ENCODE results near the gene LAMA2.
A peak's percentile ranks its signal among the peaks of the same experiment; 100 is the strongest.

The LAMA2 gene

DNA sequence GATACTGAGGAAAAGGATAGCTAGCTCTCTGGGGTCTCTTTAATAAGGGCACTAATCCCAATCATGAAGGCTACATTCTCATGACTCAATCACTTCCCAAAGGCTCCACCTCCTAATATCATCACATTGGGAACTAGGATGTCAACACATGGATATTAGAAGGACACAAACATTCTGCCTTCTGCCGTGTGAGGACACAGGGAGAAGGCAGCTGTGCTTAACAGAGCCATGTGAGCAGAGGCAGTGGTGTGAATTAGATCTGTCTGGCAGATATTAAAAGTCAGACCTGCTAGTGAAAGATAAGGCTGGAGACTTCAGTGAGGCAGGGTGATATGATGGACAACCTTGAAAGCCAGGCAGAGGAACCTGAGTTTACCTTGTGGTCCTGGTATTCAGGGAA, 485.1 kb downstream of the LAMA2 start:
- in situ Hi-C loops (cut with MboI; ENCODE audit: low pct_unique_long_range_greater_than_20kb, low sequenced_read_pairs): no loop called here

DNA sequence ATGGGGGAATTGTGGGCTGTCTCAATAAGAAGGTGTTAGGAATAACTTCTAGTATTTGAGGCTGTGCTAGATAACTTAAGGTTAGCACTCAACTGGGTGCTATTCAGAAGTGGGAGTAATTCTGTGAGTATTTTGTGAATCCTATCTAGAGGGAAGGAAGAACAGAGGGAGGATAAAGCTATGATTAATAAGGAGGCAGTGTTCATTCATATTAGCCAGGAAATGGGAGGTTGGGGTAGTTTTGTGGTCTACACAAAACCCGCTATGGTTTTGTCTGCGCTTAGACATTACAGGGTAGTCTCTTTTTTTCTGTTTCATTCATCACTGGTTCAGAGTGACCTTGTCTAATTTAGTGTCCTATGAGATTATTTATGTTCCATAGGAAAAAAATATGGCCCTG, 486.0 kb downstream of the LAMA2 start:
- in situ Hi-C loops (cut with MboI; ENCODE audit: low pct_unique_long_range_greater_than_20kb, low sequenced_read_pairs): no loop called here
- no peak for DNase-seq

More for the DNA sequence above, 485.1 kb downstream of the LAMA2 start:
- DNase-seq: no peak

DNA sequence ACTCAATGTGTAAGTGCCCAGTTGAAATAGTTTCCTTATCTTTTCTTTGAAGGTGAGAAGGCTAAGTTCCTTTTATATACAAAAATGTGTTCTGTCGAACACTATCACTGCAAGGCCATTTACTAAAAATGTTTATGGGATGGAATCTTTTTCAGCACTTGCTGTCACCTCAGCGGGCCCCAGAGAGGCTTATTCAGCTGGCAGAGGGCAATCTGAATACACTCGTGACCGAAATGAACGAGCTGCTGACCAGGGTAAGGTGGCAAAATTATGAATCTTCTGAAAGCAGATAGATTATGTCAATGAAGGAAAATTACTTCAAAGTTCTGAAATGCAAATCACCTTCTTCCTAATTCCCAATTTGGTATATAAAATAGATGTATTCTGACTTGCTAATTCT, 486.8 kb downstream of the LAMA2 start:
- DNase-seq: no peak
- in situ Hi-C loops (cut with MboI; ENCODE audit: low pct_unique_long_range_greater_than_20kb, low sequenced_read_pairs): no loop called here

DNA sequence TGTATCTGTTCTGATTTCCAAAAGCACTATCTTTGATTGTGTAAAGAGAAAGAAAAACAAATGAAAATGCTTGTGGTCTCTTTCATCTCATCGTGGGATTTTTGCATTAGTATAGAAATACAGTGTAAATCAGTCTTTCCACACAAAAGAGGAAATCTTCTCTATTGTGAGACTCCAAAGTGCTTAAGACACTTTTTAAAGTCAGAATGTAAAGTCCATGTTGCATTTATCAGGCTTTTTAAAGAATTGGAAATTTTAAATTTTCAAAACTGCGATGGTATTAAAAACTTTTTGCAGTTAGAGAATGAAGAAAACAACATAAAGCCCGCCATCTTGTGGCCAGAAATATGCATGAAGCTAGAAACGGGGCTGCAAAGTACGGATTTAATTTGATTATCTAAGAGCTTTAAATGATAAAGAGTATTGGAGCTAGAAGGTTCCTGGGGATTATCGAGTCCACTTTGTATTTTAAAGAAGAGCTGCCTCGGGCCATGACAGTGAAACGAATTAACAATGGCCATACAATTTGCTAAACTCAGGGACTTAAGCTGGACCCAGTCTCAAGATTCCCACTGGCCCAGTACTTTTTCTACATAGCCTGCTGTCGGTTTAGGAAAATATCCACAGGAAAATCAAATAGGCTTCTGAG, 487.5 kb downstream of the LAMA2 start:
- in situ Hi-C loops (cut with MboI; ENCODE audit: low pct_unique_long_range_greater_than_20kb, low sequenced_read_pairs): no loop called here
- DNase-seq: peak; percentile 54

DNA sequence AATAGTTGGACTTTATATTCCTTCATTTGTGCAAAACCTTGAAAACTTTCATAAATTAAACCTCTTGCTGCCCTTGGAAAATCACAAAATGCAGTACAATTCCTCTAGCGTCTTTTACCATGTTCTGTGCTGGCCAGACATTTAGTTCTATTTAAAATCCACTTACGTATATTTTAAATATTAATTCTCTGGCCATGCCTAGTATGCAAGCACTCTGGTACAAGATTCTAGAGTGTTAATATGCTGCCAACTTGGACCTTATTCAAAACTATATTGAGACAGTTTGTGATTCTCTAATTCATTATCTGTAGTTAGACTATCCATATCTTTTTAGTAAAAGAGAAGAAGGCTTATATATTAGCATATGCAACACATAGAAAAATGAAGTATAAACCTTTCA, 498.9 kb downstream of the LAMA2 start:
- DNase-seq: no peak
- in situ Hi-C loops (cut with MboI; ENCODE audit: low pct_unique_long_range_greater_than_20kb, low sequenced_read_pairs): no loop called here

DNA sequence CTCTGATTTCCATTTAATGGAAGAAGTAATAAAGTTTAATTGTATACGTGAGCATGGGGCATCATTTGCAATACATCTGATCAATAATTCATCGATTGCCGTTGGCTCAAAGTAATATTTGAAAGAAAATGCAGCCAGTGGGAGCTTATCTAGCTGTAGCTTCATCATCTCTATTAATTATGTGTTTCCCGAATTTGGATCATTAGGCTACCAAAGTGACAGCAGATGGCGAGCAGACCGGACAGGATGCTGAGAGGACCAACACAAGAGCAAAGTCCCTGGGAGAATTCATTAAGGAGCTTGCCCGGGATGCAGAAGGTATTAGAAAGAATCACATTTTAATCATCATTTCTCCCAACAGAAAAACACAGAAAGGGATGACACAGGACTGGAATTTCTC, 500.0 kb downstream of the LAMA2 start:
- no peak for DNase-seq
- in situ Hi-C loops (cut with MboI; ENCODE audit: low pct_unique_long_range_greater_than_20kb, low sequenced_read_pairs): no loop called here

DNA sequence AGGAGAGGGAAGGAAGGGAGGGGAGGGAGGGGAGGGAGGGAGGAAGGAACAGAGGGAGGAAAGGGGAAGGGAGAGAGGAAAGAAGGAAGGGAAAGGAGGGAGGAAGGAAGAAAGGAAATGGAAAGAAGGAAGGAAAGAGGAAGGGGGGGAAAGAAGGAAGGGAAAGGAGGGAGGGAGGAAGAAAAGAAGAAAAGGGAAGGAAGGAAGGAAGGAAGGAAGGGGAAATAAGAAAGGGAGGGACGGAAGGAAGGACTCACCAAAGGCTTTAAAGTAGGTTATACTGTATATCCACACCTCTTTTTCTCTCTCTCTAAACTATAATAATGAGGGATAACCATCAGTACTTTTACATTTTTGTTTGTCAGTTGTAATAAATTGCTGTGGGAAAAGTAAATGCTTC, 502.2 kb downstream of the LAMA2 start:
- DNase-seq: no peak
- in situ Hi-C loops (cut with MboI; ENCODE audit: low pct_unique_long_range_greater_than_20kb, low sequenced_read_pairs): no loop called here

DNA sequence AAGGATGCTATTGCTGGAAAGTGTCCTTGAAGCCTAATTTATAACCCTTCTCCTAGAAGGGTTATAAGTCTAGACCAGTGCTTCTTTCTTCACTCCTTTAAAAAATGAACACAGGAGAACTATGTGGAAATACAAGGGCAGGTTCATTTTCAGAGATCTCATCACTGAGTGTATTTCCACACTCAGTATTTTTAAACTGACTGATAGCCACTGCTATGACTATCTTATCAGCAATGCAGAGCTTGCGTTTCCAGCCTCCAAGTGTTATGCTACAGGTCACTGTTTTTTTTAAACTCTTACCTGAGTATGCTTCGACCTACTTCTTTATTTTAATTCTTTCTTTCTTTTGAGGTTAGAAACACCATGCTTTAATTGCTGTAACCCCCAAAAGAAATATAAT, 508.0 kb downstream of the LAMA2 start:
- DNase-seq: no peak
- in situ Hi-C loops (cut with MboI; ENCODE audit: low pct_unique_long_range_greater_than_20kb, low sequenced_read_pairs): no loop called here

DNA sequence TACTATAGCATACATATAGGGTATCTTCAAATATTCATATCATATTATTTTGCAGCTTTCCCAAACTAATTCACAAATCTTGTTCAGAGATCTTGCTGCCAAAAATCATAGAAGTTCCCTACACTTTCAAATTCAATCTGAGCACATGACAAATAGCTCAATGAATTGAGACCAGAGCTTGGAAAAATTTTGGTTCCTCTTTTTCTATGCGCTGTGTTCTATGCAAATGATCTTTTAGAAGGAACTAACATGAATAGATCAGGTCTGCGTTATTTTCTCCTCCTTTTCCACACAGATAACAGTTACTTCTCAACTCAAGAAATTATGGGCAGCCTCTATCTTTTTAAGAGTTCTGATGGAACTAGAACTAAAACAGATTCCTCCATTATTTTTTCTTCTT, 510.7 kb downstream of the LAMA2 start:
- DNase-seq: peak; percentile 50
- in situ Hi-C loops (cut with MboI; ENCODE audit: low pct_unique_long_range_greater_than_20kb, low sequenced_read_pairs): no loop called here

DNA sequence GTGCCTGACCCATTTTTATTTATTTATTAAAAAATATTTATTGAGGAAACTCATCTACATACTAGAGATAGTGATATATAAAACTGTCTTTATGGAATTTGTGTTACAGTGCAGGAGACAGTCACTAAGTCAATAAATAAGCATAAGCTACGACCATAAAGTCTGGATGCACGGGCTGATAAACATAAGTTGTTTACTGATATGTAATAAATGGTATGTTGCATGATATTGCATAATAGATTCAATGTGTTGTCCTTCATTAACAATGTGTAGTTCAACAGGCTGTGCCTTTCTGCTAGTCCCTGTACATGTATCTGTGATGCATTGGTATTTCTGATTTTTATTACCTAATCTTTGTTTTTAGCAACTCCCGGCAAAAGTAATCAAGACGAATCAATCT, 515.8 kb downstream of the LAMA2 start:
- in situ Hi-C loops (cut with MboI; ENCODE audit: low pct_unique_long_range_greater_than_20kb, low sequenced_read_pairs): no loop called here
- no peak for DNase-seq

DNA sequence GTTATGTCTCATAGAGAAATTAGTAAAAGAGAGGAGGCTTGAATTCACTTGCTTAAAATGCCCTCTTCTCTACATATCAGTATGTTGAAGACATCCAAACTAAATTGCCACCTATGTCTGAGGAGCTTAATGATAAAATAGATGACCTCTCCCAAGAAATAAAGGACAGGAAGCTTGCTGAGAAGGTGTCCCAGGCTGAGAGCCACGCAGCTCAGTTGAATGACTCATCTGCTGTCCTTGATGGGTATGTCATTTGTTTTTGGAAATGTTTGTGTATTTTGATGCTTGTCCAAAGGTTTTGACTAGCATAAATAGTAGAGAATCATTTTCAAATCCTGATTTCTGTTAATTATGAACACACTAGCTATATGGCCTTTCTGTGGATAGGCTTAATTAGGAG, 519.3 kb downstream of the LAMA2 start:
- in situ Hi-C loops (cut with MboI; ENCODE audit: low pct_unique_long_range_greater_than_20kb, low sequenced_read_pairs): no loop called here

DNA sequence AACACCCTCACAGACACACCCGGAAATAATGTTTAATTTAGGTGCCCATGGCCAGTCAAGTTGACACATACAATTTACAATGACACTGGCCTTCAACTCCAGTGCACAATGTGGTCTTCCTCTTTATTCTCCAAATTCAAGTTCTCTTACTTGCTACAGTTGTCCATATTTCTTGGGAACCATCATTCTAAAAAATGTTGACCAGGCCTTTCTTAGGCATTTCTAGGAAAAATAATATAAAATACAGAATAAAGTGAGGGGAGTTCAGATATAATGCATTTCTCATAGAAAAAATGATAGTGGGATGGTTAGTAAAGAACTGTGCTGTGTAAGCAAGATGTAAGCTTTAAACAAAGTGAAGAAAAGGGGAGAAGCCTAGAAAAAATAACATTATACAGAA, 528.2 kb downstream of the LAMA2 start:
- DNase-seq: no peak
- in situ Hi-C loops (cut with MboI; ENCODE audit: low pct_unique_long_range_greater_than_20kb, low sequenced_read_pairs): no loop called here

More for the DNA sequence above, 519.3 kb downstream of the LAMA2 start:
- no peak for DNase-seq

DNA sequence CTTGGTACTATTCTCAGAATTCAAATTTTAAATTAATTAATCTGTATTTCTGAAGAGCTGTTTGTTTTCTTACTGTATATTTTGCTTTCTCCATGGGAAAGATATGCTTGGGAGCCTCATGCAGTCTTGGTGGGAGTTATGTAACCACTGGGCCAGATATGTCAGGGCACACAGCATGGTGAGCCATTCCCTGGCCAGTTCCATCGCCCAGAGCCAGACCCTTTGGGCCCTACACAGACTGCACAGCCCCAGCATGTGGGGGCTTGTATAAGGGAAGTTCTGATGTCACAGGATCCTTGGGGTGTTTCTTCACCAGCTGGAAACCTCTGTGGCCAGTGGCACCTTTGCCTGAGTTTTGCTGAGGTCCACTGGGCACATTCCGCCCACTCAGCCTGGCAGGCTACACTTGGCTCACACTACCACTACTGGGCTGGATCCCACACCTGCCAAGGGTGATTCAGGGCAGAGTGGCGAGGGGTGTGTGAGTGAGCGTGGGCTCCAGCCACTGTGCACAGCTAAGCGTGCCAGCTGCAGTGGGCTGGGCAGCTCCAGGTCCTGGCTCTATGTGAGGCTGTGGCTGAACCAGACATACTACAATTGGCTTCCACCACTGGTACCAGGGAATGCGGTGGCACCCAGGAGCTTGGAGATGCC, 533.5 kb downstream of the LAMA2 start:
- in situ Hi-C loops (cut with MboI; ENCODE audit: low pct_unique_long_range_greater_than_20kb, low sequenced_read_pairs): no loop called here
- DNase-seq: no peak

DNA sequence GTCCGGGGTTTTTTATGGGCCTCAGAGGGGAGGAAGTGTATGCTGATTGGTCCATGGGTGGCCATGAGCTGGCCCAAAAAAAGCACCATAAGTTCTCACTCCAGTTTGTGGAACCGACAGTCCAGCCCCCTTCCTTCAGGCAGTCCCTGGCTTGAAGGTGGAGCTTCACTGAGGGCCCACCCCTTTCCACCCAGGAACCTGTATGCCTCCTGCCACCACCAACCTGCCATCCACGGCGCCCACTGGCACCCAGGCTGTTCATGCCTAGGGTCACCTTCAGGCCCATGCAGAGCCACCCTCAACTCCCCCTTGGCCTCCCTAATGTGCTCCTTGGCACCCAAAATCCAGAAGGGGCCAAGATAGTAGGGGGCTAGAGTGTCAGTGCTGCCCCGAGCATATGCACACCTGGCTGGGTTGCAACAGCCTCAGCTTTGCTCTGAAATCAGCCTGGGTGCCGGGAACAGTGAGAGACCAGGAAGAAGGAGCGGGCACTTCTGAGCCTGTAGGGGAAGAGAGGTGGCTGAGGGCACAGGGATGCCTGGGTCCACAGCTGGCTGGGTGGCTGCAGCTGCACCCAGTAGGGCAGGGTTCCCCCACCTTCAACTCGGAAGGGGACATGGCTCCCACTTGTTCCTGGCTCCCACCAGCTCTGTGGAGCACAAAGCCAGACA, 534.6 kb downstream of the LAMA2 start:
- no peak for DNase-seq
- in situ Hi-C loops (cut with MboI; ENCODE audit: low pct_unique_long_range_greater_than_20kb, low sequenced_read_pairs): no loop called here

DNA sequence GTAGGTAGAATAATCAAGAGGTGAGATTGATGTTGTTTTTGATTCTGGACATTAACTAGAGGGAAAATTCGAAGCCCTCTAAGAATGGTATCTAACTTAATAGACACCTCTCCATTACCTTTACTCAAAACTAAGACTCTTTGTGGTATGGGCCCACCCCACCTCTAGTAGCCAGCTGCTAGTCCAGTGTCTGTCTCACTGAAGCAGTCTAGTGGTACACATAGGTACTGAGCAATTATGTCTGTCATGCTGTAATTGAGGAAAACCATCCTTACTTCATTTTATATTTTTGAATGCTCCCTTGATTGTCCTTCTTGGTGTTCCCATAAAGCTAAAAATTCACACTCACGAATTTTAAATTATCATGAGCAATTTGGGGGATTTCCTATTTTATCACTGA, 536.4 kb downstream of the LAMA2 start:
- in situ Hi-C loops (cut with MboI; ENCODE audit: low pct_unique_long_range_greater_than_20kb, low sequenced_read_pairs): no loop called here

DNA sequence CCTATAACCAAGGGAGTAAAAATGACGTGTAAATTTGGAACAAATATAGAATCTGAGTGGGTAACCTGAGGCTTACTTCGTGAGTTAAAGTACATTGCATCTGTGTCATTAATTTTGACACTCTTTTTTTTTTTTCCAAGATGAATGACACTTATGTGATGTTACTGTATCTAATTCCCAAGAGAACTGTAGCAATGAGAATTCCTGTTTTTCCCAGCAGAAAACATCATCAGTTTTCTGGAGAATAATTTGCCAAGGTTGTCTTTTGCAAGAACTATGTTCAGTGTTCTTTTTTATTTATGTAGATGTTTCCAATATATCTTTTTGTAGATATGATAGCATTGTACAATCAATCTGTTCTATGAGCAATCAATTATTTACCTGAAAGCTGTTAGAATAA, 543.4 kb downstream of the LAMA2 start:
- DNase-seq: no peak
- in situ Hi-C loops (cut with MboI; ENCODE audit: low pct_unique_long_range_greater_than_20kb, low sequenced_read_pairs): no loop called here

More for the DNA sequence above, 536.4 kb downstream of the LAMA2 start:
- no peak for DNase-seq

DNA sequence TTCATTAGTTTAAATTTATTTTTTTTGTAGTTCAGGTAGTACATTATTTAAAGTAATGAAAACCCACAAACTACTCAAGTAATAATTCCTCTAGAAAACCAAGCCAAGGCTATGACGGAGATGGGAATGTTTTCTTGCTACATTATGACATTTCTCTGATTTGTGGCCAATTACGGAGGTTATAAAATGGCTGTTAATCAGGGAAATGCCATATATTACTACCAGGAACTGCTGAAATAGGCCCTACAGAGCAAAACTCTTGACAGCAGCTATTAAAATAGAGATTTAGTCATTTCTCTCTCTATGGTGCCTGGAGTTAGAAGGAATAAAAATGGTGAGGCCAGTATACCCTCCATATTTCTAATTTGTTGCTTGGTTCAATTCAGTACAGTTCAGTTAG, 547.0 kb downstream of the LAMA2 start:
- DNase-seq: no peak
- in situ Hi-C loops (cut with MboI; ENCODE audit: low pct_unique_long_range_greater_than_20kb, low sequenced_read_pairs): no loop called here

DNA sequence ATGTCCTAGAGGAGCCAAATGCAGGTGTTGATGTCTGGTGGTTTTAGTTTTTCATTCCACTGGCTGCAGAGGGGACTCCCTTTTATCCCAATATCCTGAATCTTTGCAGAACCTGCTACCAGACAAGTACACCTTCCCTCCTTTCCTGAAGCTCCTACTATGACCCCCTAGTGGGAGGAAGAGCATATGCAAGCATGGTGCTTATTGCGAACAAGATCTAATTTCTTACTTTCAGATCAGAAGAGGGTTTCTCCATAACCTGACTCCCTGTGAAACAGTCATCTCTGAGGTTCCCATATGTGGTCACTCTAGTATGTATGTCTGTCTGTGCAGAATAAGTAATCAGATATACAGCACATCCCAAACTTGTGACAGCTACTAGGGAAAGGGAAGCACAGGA, 549.8 kb downstream of the LAMA2 start:
- in situ Hi-C loops (cut with MboI; ENCODE audit: low pct_unique_long_range_greater_than_20kb, low sequenced_read_pairs): no loop called here
- DNase-seq: no peak

DNA sequence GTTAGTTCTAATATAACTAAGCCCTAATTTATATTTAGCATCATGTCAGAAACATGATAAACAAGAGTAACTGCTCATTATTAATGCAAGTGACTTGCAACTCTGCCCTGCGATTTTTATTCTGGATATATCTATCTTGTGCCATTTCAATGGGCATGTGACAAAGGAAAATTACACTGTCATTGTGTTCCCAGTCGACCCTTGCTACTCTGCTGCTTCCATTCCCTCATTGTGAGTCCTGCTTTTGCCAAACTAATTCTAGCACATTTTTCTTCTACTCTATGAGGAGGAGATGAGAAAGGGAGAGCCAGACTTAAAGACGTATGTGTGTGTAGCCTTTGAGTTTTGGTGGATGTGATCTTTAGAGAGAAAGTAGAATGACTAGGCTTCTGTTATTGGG, 551.2 kb downstream of the LAMA2 start:
- DNase-seq: no peak
- in situ Hi-C loops (cut with MboI; ENCODE audit: low pct_unique_long_range_greater_than_20kb, low sequenced_read_pairs): no loop called here

DNA sequence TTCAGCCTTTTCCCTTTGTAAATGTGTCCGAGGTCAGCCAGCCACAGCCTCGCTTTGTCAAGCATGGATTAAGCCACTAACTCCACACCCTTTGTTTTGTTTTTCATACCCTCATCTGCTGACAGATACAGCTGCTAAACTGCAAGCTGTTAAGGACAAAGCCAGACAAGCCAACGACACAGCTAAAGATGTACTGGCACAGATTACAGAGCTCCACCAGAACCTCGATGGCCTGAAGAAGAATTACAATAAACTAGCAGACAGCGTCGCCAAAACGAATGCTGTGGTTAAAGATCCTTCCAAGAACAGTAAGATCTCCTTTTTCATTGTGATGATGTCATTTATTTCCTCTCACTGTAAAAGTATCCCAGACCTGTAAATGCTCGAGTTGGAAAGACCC, 557.8 kb downstream of the LAMA2 start:
- DNase-seq: peak; percentile 11
- in situ Hi-C loops (cut with MboI; ENCODE audit: low pct_unique_long_range_greater_than_20kb, low sequenced_read_pairs): no loop called here

DNA sequence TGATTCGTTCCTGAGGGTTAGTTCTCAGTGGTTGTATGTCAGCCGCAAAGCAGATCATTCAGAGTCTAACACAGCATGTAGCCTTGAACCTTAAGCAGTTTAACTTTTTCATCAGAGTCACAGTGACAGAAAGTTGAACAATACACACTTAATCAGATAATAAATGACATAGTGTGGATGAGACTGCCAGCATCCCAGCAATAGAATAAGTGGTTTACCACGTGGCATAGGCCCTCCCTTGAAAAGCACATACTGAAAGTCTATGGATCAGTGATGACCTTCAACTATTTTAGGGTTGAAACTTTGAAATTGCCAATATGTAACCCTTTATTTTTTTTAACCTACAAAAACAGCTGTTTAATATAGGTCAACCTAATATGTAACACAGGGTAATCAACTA, 561.7 kb downstream of the LAMA2 start:
- in situ Hi-C loops (cut with MboI; ENCODE audit: low pct_unique_long_range_greater_than_20kb, low sequenced_read_pairs): no loop called here

More for the DNA sequence above, 561.7 kb downstream of the LAMA2 start:
- DNase-seq: no peak
